ENCODE measurements around the gene LYZL2. TPM values are rescaled to one million over a fixed set of nuclear protein-coding genes. Genes with fewer than 3 reads are reported as not detected.
"Not testable (repeated sequence)": the region's sequence is repeated elsewhere in the genome, so short reads cannot be mapped to it uniquely, and the experiment has no call there.

Gene LYZL2
- total RNA-seq, 4 donors from 2014 or later = not detected

- 36% methylated on average over 11 of the region's 11 CpGs for WGBS
- Histone ChIP-seq H3K27me3 (no peaks in the 10 kb centered on the region), H3K36me3 (no peaks in the 10 kb centered on the region), H3K27ac (replicated peaks in 1 of 4) (no peak overlapping the region), H3K4me3 (peak overlapping the region; percentile 16 to 37 (median 30)), H3K9me3 (no peaks in the 10 kb centered on the region), H3K4me1 (peaks cover 0 to 10% (median 6%) of the 10 kb centered on the region in 4 donors)
- TF ChIP-seq POLR2A (IDR thresholded peaks at IDR 0.05; ENCODE audit: low read depth) = no peak
- peak; percentile 69 to 85 (median 72) for TF ChIP-seq CTCF (IDR thresholded peaks at IDR 0.05)
- intact Hi-C loops (cut with DNase I) = no loop called here
- DNase-seq (ENCODE audit: extremely low spot score) = no peak
Measured at GRCh38 chr10:30671026-30671616, 41.6 kb upstream of the LYZL2 start.

GRCh38 chr10:30667982-30668381 lies 38.4 kb upstream of the LYZL2 start:
- H3K27ac ChIP-seq (replicated peaks in 1 of 4); DNase-seq (ENCODE audit: extremely low spot score); H3K36me3 ChIP-seq; H3K4me3 ChIP-seq; H3K9me3 ChIP-seq; H3K4me1 ChIP-seq; intact Hi-C loops (cut with DNase I); H3K27me3 ChIP-seq: not testable (repeated sequence)
- 53% methylated on average over 5 of the region's 11 CpGs for WGBS

- H3K27ac ChIP-seq (replicated peaks in 1 of 4); H3K4me1 ChIP-seq; H3K9me3 ChIP-seq; H3K27me3 ChIP-seq; H3K36me3 ChIP-seq; DNase-seq (ENCODE audit: extremely low spot score); H3K4me3 ChIP-seq; intact Hi-C loops (cut with DNase I): not testable (repeated sequence)
- WGBS = 78% methylated on average over 6 of the region's 7 CpGs
Measured at GRCh38 chr10:30663403-30663802, 33.9 kb upstream of the LYZL2 start.

GRCh38 chr10:30662814-30663213 lies 33.3 kb upstream of the LYZL2 start:
- no peak for TF ChIP-seq CTCF (IDR thresholded peaks at IDR 0.05)
- no peak for TF ChIP-seq POLR2AphosphoS5 (IDR thresholded peaks at IDR 0.05)
- no peak for TF ChIP-seq POLR2A (IDR thresholded peaks at IDR 0.05; ENCODE audit: low read depth)
- no peak for TF ChIP-seq EP300 (IDR thresholded peaks at IDR 0.05)
- no peak overlapping the region for H3K27ac ChIP-seq (replicated peaks in 1 of 4)
- DNase-seq (ENCODE audit: extremely low spot score) = no peak
- no peaks in the 10 kb centered on the region for H3K36me3 ChIP-seq
- 86% methylated on average over 6 of the region's 6 CpGs for WGBS
- H3K4me3 ChIP-seq = no peak overlapping the region
- intact Hi-C loops (cut with DNase I) = no loop called here
- no peaks in the 10 kb centered on the region for H3K9me3 ChIP-seq
- peaks cover 0 to 3% (median 2%) of the 10 kb centered on the region in 4 donors for H3K4me1 ChIP-seq
- peaks cover 0 to 9% (median 0%) of the 10 kb centered on the region in 4 donors for H3K27me3 ChIP-seq

GRCh38 chr10:30660314-30660713 lies 30.8 kb upstream of the LYZL2 start:
- Histone ChIP-seq H3K27me3 (peaks cover 0 to 12% (median 0%) of the 10 kb centered on the region in 4 donors), H3K4me1 (peaks cover 0 to 11% (median 0%) of the 10 kb centered on the region in 4 donors)
- H3K4me3 ChIP-seq; H3K27ac ChIP-seq (replicated peaks in 1 of 4); H3K36me3 ChIP-seq; DNase-seq (ENCODE audit: extremely low spot score); intact Hi-C loops (cut with DNase I); H3K9me3 ChIP-seq: not testable (repeated sequence)
- 89% methylated on average over 3 of the region's 3 CpGs for WGBS

GRCh38 chr10:30656233-30656632 lies 26.7 kb upstream of the LYZL2 start:
- H3K36me3 ChIP-seq = no peaks in the 10 kb centered on the region
- H3K27ac ChIP-seq (replicated peaks in 1 of 4) = no peak overlapping the region
- WGBS = 27% methylated on average over 5 of the region's 5 CpGs
- no peaks in the 10 kb centered on the region for H3K9me3 ChIP-seq
- peaks cover 0 to 11% (median 0%) of the 10 kb centered on the region in 4 donors for H3K4me1 ChIP-seq
- no peak for DNase-seq (ENCODE audit: extremely low spot score)
- TF ChIP-seq CTCF (IDR thresholded peaks at IDR 0.05) = no peak
- TF ChIP-seq EP300 (IDR thresholded peaks at IDR 0.05) = no peak
- TF ChIP-seq POLR2AphosphoS5 (IDR thresholded peaks at IDR 0.05) = no peak
- TF ChIP-seq POLR2A (IDR thresholded peaks at IDR 0.05; ENCODE audit: low read depth) = no peak
- H3K27me3 ChIP-seq = peaks cover 0 to 12% (median 0%) of the 10 kb centered on the region in 4 donors
- intact Hi-C loops (cut with DNase I) = no loop called here
- no peak overlapping the region for H3K4me3 ChIP-seq

- H3K4me3 ChIP-seq; H3K36me3 ChIP-seq; intact Hi-C loops (cut with DNase I); H3K27me3 ChIP-seq; H3K9me3 ChIP-seq; H3K27ac ChIP-seq (replicated peaks in 1 of 4): not testable (repeated sequence)
- 38% methylated on average over 8 of the region's 8 CpGs for WGBS
- peak; percentile 66 for DNase-seq (ENCODE audit: extremely low spot score)
- peaks cover 0 to 11% (median 0%) of the 10 kb centered on the region in 4 donors for H3K4me1 ChIP-seq
Measured at GRCh38 chr10:30655001-30655400, 25.4 kb upstream of the LYZL2 start.

GRCh38 chr10:30651470-30652397 lies 22.2 kb upstream of the LYZL2 start:
- H3K36me3 ChIP-seq; H3K27ac ChIP-seq (replicated peaks in 1 of 4); DNase-seq (ENCODE audit: extremely low spot score); intact Hi-C loops (cut with DNase I); H3K4me3 ChIP-seq; H3K9me3 ChIP-seq; H3K27me3 ChIP-seq: not testable (repeated sequence)
- WGBS = 82% methylated on average over 10 of the region's 10 CpGs
- peaks cover 0 to 11% (median 0%) of the 10 kb centered on the region in 4 donors for H3K4me1 ChIP-seq
